ENCODE results near the gene PRX.

- TF ChIP-seq, protein P1, sequence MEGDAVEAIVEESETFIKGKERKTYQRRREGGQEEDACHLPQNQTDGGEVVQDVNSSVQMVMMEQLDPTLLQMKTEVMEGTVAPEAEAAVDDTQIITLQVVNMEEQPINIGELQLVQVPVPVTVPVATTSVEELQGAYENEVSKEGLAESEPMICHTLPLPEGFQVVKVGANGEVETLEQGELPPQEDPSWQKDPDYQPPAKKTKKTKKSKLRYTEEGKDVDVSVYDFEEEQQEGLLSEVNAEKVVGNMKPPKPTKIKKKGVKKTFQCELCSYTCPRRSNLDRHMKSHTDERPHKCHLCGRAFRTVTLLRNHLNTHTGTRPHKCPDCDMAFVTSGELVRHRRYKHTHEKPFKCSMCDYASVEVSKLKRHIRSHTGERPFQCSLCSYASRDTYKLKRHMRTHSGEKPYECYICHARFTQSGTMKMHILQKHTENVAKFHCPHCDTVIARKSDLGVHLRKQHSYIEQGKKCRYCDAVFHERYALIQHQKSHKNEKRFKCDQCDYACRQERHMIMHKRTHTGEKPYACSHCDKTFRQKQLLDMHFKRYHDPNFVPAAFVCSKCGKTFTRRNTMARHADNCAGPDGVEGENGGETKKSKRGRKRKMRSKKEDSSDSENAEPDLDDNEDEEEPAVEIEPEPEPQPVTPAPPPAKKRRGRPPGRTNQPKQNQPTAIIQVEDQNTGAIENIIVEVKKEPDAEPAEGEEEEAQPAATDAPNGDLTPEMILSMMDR (conservative IDR thresholded peaks at IDR 0.05; ENCODE audit: low read length), result no peak
- TF ChIP-seq EZH2phosphoT487 (IDR thresholded peaks at IDR 0.05; ENCODE audit: borderline replicate concordance), result no peak
Observed at GRCh38 chr19:40415768-40416167, 2.6 kb upstream of the PRX start.

All from Loucy (cell line).